ENCODE data around the gene ADK.

The ADK gene

GRCh38 chr10:74677951-74678350 is 526.9 kb downstream of the ADK start:
- Histone ChIP-seq H3K79me2 (ENCODE audit: low read length) (no peaks in the 10 kb centered on the region), H3K36me3 (replicated peaks; ENCODE audit: low read depth, low read length) (peaks cover 16% of the 10 kb centered on the region), H3K27ac (ENCODE audit: low read length) (peak overlapping the region; percentile 71), H2AFZ (ENCODE audit: low read depth, low read length) (no peak overlapping the region), H3K27me3 (ENCODE audit: low read depth, low read length) (no peaks in the 10 kb centered on the region), H3K4me1 (ENCODE audit: low read length) (peaks cover 43% of the 10 kb centered on the region), H3K4me2 (ENCODE audit: low read length) (peak overlapping the region; percentile 63), H3K4me3 (ENCODE audit: low read length) (peak overlapping the region; percentile 18; the same call in 1 of the 2 replicates), H4K20me1 (ENCODE audit: insufficient read depth, low read length) (no peaks in the 10 kb centered on the region), H3K9ac (ENCODE audit: low read length) (0 out of 2 replicates have a peak overlapping the region, but pooled peaks have one; percentile 29), H3K9me3 (ENCODE audit: insufficient read depth, low read length) (peaks cover 6% of the 10 kb centered on the region; the same call in 1 of the 2 replicates)
- no peak for TF ChIP-seq EZH2phosphoT487 (IDR thresholded peaks at IDR 0.05; ENCODE audit: low read depth)
- no peak for TF ChIP-seq CTCF (IDR thresholded peaks at IDR 0.05; ENCODE audit: low read depth, low read length)

DNA sequence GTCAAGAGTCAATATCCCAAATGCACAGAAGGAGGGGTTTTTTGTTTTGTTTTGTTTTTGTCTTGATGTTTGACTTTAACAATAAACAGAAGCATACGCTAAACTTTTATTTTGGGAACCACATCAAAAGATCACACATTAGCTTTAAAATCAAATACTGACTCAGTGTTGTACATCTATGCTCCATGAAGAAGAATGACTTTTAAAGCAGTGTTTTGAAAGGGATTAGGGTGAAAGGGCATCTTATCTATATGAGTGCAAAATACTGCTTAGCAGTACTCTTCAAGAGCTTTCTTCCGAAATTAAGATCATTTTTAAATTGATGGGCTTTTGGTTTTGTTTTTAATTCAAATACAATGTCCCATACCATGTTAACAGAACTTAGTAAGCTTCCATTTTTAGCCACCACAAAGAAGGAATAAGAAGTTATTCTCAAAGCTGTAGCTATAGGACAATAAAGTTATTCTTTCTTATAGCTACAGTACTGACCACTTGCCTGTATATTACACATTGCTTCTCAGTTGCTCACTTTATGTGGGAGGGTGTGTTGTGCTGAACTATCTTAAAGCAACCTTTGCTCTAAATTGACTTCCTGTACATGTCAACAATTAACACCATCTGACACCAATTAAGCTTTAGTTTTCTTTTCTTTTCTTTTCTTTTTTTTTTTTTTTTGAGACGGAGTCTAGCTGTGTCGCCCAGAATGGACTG is 531.1 kb downstream of the ADK start:
- Histone ChIP-seq H3K9ac (ENCODE audit: low read length) (no peak overlapping the region), H3K79me2 (ENCODE audit: low read length) (no peaks in the 10 kb centered on the region), H3K36me3 (replicated peaks; ENCODE audit: low read depth, low read length) (peaks cover 3% of the 10 kb centered on the region), H3K27ac (ENCODE audit: low read length) (no peak overlapping the region), H3K9me3 (ENCODE audit: insufficient read depth, low read length) (no peaks in the 10 kb centered on the region), H3K4me3 (ENCODE audit: low read length) (no peak overlapping the region), H2AFZ (ENCODE audit: low read depth, low read length) (no peak overlapping the region), H4K20me1 (ENCODE audit: insufficient read depth, low read length) (no peaks in the 10 kb centered on the region), H3K4me1 (ENCODE audit: low read length) (peaks cover 44% of the 10 kb centered on the region), H3K4me2 (ENCODE audit: low read length) (no peak overlapping the region), H3K27me3 (ENCODE audit: low read depth, low read length) (no peaks in the 10 kb centered on the region)
- TF ChIP-seq CTCF (IDR thresholded peaks at IDR 0.05; ENCODE audit: low read depth, low read length): no peak
- TF ChIP-seq EZH2phosphoT487 (IDR thresholded peaks at IDR 0.05; ENCODE audit: low read depth): no peak

GRCh38 chr10:74683067-74683466 is 532.0 kb downstream of the ADK start:
- Histone ChIP-seq H4K20me1 (ENCODE audit: insufficient read depth, low read length) (no peaks in the 10 kb centered on the region), H3K9me3 (ENCODE audit: insufficient read depth, low read length) (no peaks in the 10 kb centered on the region), H3K4me2 (ENCODE audit: low read length) (peak overlapping the region; percentile 79), H3K4me3 (ENCODE audit: low read length) (no peak overlapping the region), H3K27ac (ENCODE audit: low read length) (peak overlapping the region; percentile 68), H3K4me1 (ENCODE audit: low read length) (peaks cover 36% of the 10 kb centered on the region), H3K9ac (ENCODE audit: low read length) (no peak overlapping the region), H3K27me3 (ENCODE audit: low read depth, low read length) (no peaks in the 10 kb centered on the region), H3K79me2 (ENCODE audit: low read length) (no peaks in the 10 kb centered on the region), H3K36me3 (replicated peaks; ENCODE audit: low read depth, low read length) (no peaks in the 10 kb centered on the region), H2AFZ (ENCODE audit: low read depth, low read length) (no peak overlapping the region)
- TF ChIP-seq EZH2phosphoT487 (IDR thresholded peaks at IDR 0.05; ENCODE audit: low read depth) (no peak), CTCF (IDR thresholded peaks at IDR 0.05; ENCODE audit: low read depth, low read length) (no peak)

- Histone ChIP-seq H3K27me3 (ENCODE audit: low read depth, low read length) (no peaks in the 10 kb centered on the region), H3K9me3 (ENCODE audit: insufficient read depth, low read length) (no peaks in the 10 kb centered on the region), H3K36me3 (replicated peaks; ENCODE audit: low read depth, low read length) (no peaks in the 10 kb centered on the region), H2AFZ (ENCODE audit: low read depth, low read length) (no peak overlapping the region), H3K79me2 (ENCODE audit: low read length) (no peaks in the 10 kb centered on the region), H4K20me1 (ENCODE audit: insufficient read depth, low read length) (no peaks in the 10 kb centered on the region), H3K4me1 (ENCODE audit: low read length) (peaks cover 28% of the 10 kb centered on the region), H3K9ac (ENCODE audit: low read length) (peak overlapping the region; percentile 34), H3K4me2 (ENCODE audit: low read length) (peak overlapping the region; percentile 79), H3K27ac (ENCODE audit: low read length) (peak overlapping the region; percentile 68), H3K4me3 (ENCODE audit: low read length) (peak overlapping the region; percentile 63)
- TF ChIP-seq CTCF (IDR thresholded peaks at IDR 0.05; ENCODE audit: low read depth, low read length) (no peak), EZH2phosphoT487 (IDR thresholded peaks at IDR 0.05; ENCODE audit: low read depth) (no peak)
Observed at GRCh38 chr10:74683621-74684364, 532.8 kb downstream of the ADK start.

All from OCI-LY3 (cell line).